NCI-H2196 (cell line): ENCODE measurements around the gene NOX3.

Experiments used
- DNase-seq: peaks from one replicate; lab custom pipeline; 2025; ENCODE audit not compliant: unreplicated experiment; lab: John Stamatoyannopoulos, UW

The NOX3 gene

GRCh38 chr6:155402656-155403304 lies 52.9 kb downstream of the NOX3 start:
- no peak for DNase-seq

- no peak for DNase-seq
These were observed 55.0 kb downstream of the NOX3 start for GRCh38 chr6:155400654-155400965.

- no peak for DNase-seq
These were observed 55.6 kb downstream of the NOX3 start for GRCh38 chr6:155399745-155400653.

- no peak for DNase-seq
These were observed 56.4 kb downstream of the NOX3 start for GRCh38 chr6:155399062-155399744.

- DNase-seq, result no peak
These were observed 57.0 kb downstream of the NOX3 start for GRCh38 chr6:155398701-155399061.

GRCh38 chr6:155398221-155398620 lies 57.4 kb downstream of the NOX3 start:
- no peak for DNase-seq

GRCh38 chr6:155397172-155397705 lies 58.4 kb downstream of the NOX3 start:
- no peak for DNase-seq

- no peak for DNase-seq
These were observed 59.0 kb downstream of the NOX3 start for GRCh38 chr6:155396605-155397004.

GRCh38 chr6:155395339-155395738 lies 60.3 kb downstream of the NOX3 start:
- DNase-seq, result no peak

- DNase-seq, result no peak
These were observed 66.5 kb downstream of the NOX3 start for GRCh38 chr6:155389130-155389529.

- DNase-seq, result no peak
These were observed 67.0 kb downstream of the NOX3 start for GRCh38 chr6:155388591-155388990.

GRCh38 chr6:155387481-155387880 lies 68.2 kb downstream of the NOX3 start:
- DNase-seq, result no peak

- DNase-seq, result no peak
These were observed 71.2 kb downstream of the NOX3 start for GRCh38 chr6:155384321-155384952.

GRCh38 chr6:155383913-155384312 lies 71.7 kb downstream of the NOX3 start:
- DNase-seq, result no peak

GRCh38 chr6:155382338-155382685 lies 73.3 kb downstream of the NOX3 start:
- no peak for DNase-seq

GRCh38 chr6:155381673-155382337 lies 73.8 kb downstream of the NOX3 start:
- no peak for DNase-seq

GRCh38 chr6:155380666-155381332 lies 74.8 kb downstream of the NOX3 start:
- DNase-seq, result no peak

- DNase-seq, result no peak
These were observed 76.9 kb downstream of the NOX3 start for GRCh38 chr6:155378724-155379123.

GRCh38 chr6:155378276-155378675 lies 77.4 kb downstream of the NOX3 start:
- DNase-seq, result no peak

GRCh38 chr6:155377061-155377460 lies 78.6 kb downstream of the NOX3 start:
- DNase-seq, result no peak
